T-cell (primary cell): ENCODE measurements around the gene CNTNAP2. TPM values are rescaled to one million over a fixed set of nuclear protein-coding genes. Genes with fewer than 3 reads are reported as not detected.

ENCODE experiments used
- ATAC-seq, 4 experiments: fragments of 200-7000 bp in 3 of 4; fragments of 150-1000 bp in 1 of 4; cut with Tn5 transposase; replicated peaks in 1 of 4; 1 replicate in 3 of 4; 2 replicates in 1 of 4; pipeline ENCODE4 v1.10.0; 2021; ENCODE audit warnings: moderate library complexity in 3 of 4, mild to moderate bottlenecking in 2 of 4, moderate number of reproducible peaks in 1 of 4
- CTCF ChIA-PET, 2 donors: fragments of 300-600 bp; sonication (Branson Sonifier 250); formaldehyde crosslinking; loops; one replicate each; lab custom pipeline; 2022; ENCODE audit warnings: antibody characterized with exemption in 2 of 2; lab: Charles Lee
- POLR2A ChIA-PET, 2 donors: fragments of 300-600 bp; sonication (Branson Sonifier 250); formaldehyde crosslinking; loops; one replicate each; lab custom pipeline; 2022; ENCODE audit warnings: antibody characterized with exemption in 2 of 2; lab: Charles Lee
- DNase-seq, 35 experiments: peaks; one replicate each; pipeline versions ENCODE4 v3.0.0 to v3.0.0-alpha.2; 2013 to 2023
- H3K27ac ChIP-seq: one replicate; pipeline ENCODE4 v1.5.1; 2013; ENCODE audit warnings: low read length
- H3K27me3 ChIP-seq, 2 experiments: replicated peaks in 1 of 2; 1 replicate in 1 of 2; 2 replicates in 1 of 2; pipeline versions ENCODE4 v1.6.1 to v1.7.0; 2013; ENCODE audit warnings: low read length in 1 of 2, mixed read lengths in 1 of 2; ENCODE audit not compliant: control insufficient read depth in 2 of 2, insufficient read depth in 2 of 2; ENCODE audit errors: extremely low read depth in 1 of 2
- H3K36me3 ChIP-seq, 2 donors: 1 replicate in 1 of 2; 2 replicates in 1 of 2; pipeline versions ENCODE4 v1.6.1 to v1.7.0; 2013; ENCODE audit warnings: low read length in 1 of 2; ENCODE audit not compliant: control insufficient read depth in 2 of 2, insufficient read depth in 1 of 2; ENCODE audit errors: extremely low read depth in 1 of 2
- H3K4me1 ChIP-seq, 2 experiments: 1 replicate in 1 of 2; 2 replicates in 1 of 2; pipeline versions ENCODE4 v1.6.1 to v1.7.0; 2013; ENCODE audit warnings: low read length in 2 of 2, mixed read lengths in 1 of 2; ENCODE audit not compliant: insufficient read depth in 2 of 2, control insufficient read depth in 1 of 2; ENCODE audit errors: extremely low read depth in 1 of 2
- H3K4me3 ChIP-seq, 2 donors: 1 replicate in 1 of 2; 2 replicates in 1 of 2; pipeline versions ENCODE4 v1.5.1 to v1.7.0; 2013; ENCODE audit warnings: mild to moderate bottlenecking in 2 of 2, low read length in 1 of 2, moderate library complexity in 1 of 2; ENCODE audit not compliant: control insufficient read depth in 1 of 2; ENCODE audit errors: extremely low read depth in 1 of 2
- H3K9me3 ChIP-seq: 2 replicates; pipeline ENCODE4 v1.7.0; 2013
- H3K27ac Mint-ChIP-seq, 2 donors: one replicate each; pipeline ENCODE4 v1.8.0; 2020 to 2021; ENCODE audit warnings: mild to moderate bottlenecking in 2 of 2, mixed read lengths in 2 of 2
- H3K27me3 Mint-ChIP-seq, 2 donors: one replicate each; pipeline ENCODE4 v1.8.0; 2021 to 2022; ENCODE audit warnings: mixed read lengths in 2 of 2
- H3K36me3 Mint-ChIP-seq: one replicate; pipeline ENCODE4 v1.8.0; 2021; ENCODE audit warnings: mixed read lengths
- H3K4me1 Mint-ChIP-seq, 3 donors: one replicate each; pipeline ENCODE4 v1.8.0; 2020 to 2022; ENCODE audit warnings: mixed read lengths in 3 of 3, mild to moderate bottlenecking in 1 of 3
- H3K4me3 Mint-ChIP-seq, 3 donors: one replicate each; pipeline ENCODE4 v1.8.0; 2020 to 2022; ENCODE audit warnings: mild to moderate bottlenecking in 3 of 3, mixed read lengths in 3 of 3, moderate library complexity in 3 of 3
- H3K9me3 Mint-ChIP-seq, 3 donors: one replicate each; pipeline ENCODE4 v1.8.0; 2020 to 2022; ENCODE audit warnings: mixed read lengths in 3 of 3
- WGBS: methylation state at CpG from one replicate; pipeline ENCODE4 v1.1.5; 2013; ENCODE audit warnings: missing lambda C conversion rate; ENCODE audit not compliant: insufficient coverage; 5-methylcytosine and 5-hydroxymethylcytosine counted together
- total RNA-seq, 35 experiments: library from RNA in 6 of 35; stranded (reverse) in 6 of 35; fragments of 120-200 nt in 1 of 35; gene quantifications; one replicate each; pipeline versions ENCODE4 v1.2.1 to v1.2.4 and lab custom pipeline; 2013 to 2026

The CNTNAP2 gene
- total RNA-seq, 5 donors from 2014 or later (not counting 1 experiment from before 2014, with no cell fraction given), result 0.15 to 0.72 (median 0.21) TPM

GRCh38 chr7:146544748-146545147, 428.1 kb downstream of the CNTNAP2 start:
- CTCF ChIA-PET, result no interaction called here
- Histone ChIP-seq H3K4me1 (no peaks in the 10 kb centered on the region), H3K4me3 (no peak overlapping the region), H3K27ac (no peak overlapping the region), H3K36me3 (no peaks in the 10 kb centered on the region), H3K9me3 (no peaks in the 10 kb centered on the region), H3K27me3 (no peaks in the 10 kb centered on the region)
- Mint-ChIP-seq H3K27me3 (no peaks in the 10 kb centered on the region), H3K27ac (no peak overlapping the region), H3K4me3 (no peak overlapping the region), H3K36me3 (no peaks in the 10 kb centered on the region), H3K4me1 (no peaks in the 10 kb centered on the region), H3K9me3 (peaks cover 3 to 34% (median 22%) of the 10 kb centered on the region in 3 donors)
- ATAC-seq (no peak), DNase-seq (no peak)
- 53% methylated on average over 2 of the region's 2 CpGs for WGBS
- POLR2A ChIA-PET, result no interaction called here

- ATAC-seq (no peak), DNase-seq (no peak)
- Mint-ChIP-seq H3K9me3 (peaks cover 19 to 50% (median 35%) of the 10 kb centered on the region in 3 donors), H3K4me1 (no peaks in the 10 kb centered on the region), H3K4me3 (no peak overlapping the region), H3K27me3 (no peaks in the 10 kb centered on the region), H3K36me3 (no peaks in the 10 kb centered on the region), H3K27ac (no peak overlapping the region)
- Histone ChIP-seq H3K36me3 (no peaks in the 10 kb centered on the region), H3K9me3 (no peaks in the 10 kb centered on the region), H3K27me3 (no peaks in the 10 kb centered on the region), H3K27ac (no peak overlapping the region), H3K4me3 (no peak overlapping the region), H3K4me1 (no peaks in the 10 kb centered on the region)
- WGBS, result no CpG with 5 or more reads among the region's 1 CpG
- CTCF ChIA-PET, result no interaction called here
- POLR2A ChIA-PET, result interaction anchor here in 1 of 2 donors (0.7 kb wide), 1 partner anchor 25 kb away, joined by 3 read pairs; no protein-coding TSS in a partner anchor
These were observed 432.2 kb downstream of the CNTNAP2 start for GRCh38 chr7:146548816-146549215.

GRCh38 chr7:146554556-146554955, 438.0 kb downstream of the CNTNAP2 start:
- Mint-ChIP-seq H3K27ac (no peak overlapping the region), H3K4me1 (no peaks in the 10 kb centered on the region), H3K27me3 (no peaks in the 10 kb centered on the region), H3K9me3 (peaks cover 23 to 31% (median 24%) of the 10 kb centered on the region in 3 donors), H3K36me3 (no peaks in the 10 kb centered on the region), H3K4me3 (no peak overlapping the region)
- H3K4me3 ChIP-seq, result no peak overlapping the region
- DNase-seq (no peak), ATAC-seq (no peak)
- H3K4me1 ChIP-seq, result no peaks in the 10 kb centered on the region
- H3K27ac ChIP-seq, result no peak overlapping the region
- ChIA-PET CTCF (no interaction called here), POLR2A (no interaction called here)
- no peaks in the 10 kb centered on the region for H3K9me3 ChIP-seq
- no peaks in the 10 kb centered on the region for H3K36me3 ChIP-seq
- WGBS, result 73% methylated on average over 3 of the region's 6 CpGs
- no peaks in the 10 kb centered on the region for H3K27me3 ChIP-seq

- Histone ChIP-seq H3K9me3 (no peaks in the 10 kb centered on the region), H3K27me3 (no peaks in the 10 kb centered on the region), H3K4me3 (no peak overlapping the region), H3K27ac (no peak overlapping the region), H3K4me1 (no peaks in the 10 kb centered on the region), H3K36me3 (no peaks in the 10 kb centered on the region)
- DNase-seq (no peak), ATAC-seq (no peak)
- Mint-ChIP-seq H3K4me1 (no peaks in the 10 kb centered on the region), H3K4me3 (no peak overlapping the region), H3K27me3 (no peaks in the 10 kb centered on the region), H3K9me3 (peaks cover 7 to 18% (median 8%) of the 10 kb centered on the region in 3 donors), H3K27ac (no peak overlapping the region), H3K36me3 (no peaks in the 10 kb centered on the region)
- 100% methylated on average over 1 of the region's 4 CpGs for WGBS
- POLR2A ChIA-PET, result no interaction called here
- CTCF ChIA-PET, result no interaction called here
These were observed 441.4 kb downstream of the CNTNAP2 start for GRCh38 chr7:146557971-146558469.

- H3K4me1 ChIP-seq, result no peaks in the 10 kb centered on the region
- H3K27ac ChIP-seq, result no peak overlapping the region
- ChIA-PET POLR2A (no interaction called here), CTCF (no interaction called here)
- Mint-ChIP-seq H3K4me1 (no peaks in the 10 kb centered on the region), H3K4me3 (no peak overlapping the region), H3K27ac (no peak overlapping the region), H3K27me3 (no peaks in the 10 kb centered on the region), H3K9me3 (peaks cover 0 to 10% (median 5%) of the 10 kb centered on the region in 3 donors), H3K36me3 (no peaks in the 10 kb centered on the region)
- WGBS, result no CpG with 5 or more reads among the region's 3 CpGs
- no peaks in the 10 kb centered on the region for H3K36me3 ChIP-seq
- no peak for DNase-seq
- ATAC-seq, result no peak
- H3K9me3 ChIP-seq, result no peaks in the 10 kb centered on the region
- H3K27me3 ChIP-seq, result no peaks in the 10 kb centered on the region
- H3K4me3 ChIP-seq, result no peak overlapping the region
These were observed 449.3 kb downstream of the CNTNAP2 start for GRCh38 chr7:146565872-146566271.

- CTCF ChIA-PET, result no interaction called here
These were observed 459.3 kb downstream of the CNTNAP2 start for GRCh38 chr7:146575903-146576302.

More at GRCh38 chr7:146575903-146576302, 459.3 kb downstream of the CNTNAP2 start:
- Histone ChIP-seq H3K4me3 (no peak overlapping the region), H3K27me3 (no peaks in the 10 kb centered on the region), H3K36me3 (no peaks in the 10 kb centered on the region), H3K4me1 (no peaks in the 10 kb centered on the region), H3K27ac (no peak overlapping the region), H3K9me3 (no peaks in the 10 kb centered on the region)
- H3K9me3 Mint-ChIP-seq, result peaks cover 0 to 12% (median 6%) of the 10 kb centered on the region in 3 donors
- POLR2A ChIA-PET, result no interaction called here
- DNase-seq (no peak), ATAC-seq (no peak)
- no peaks in the 10 kb centered on the region for H3K4me1 Mint-ChIP-seq
- no CpG with 5 or more reads among the region's 2 CpGs for WGBS
- no peaks in the 10 kb centered on the region for H3K27me3 Mint-ChIP-seq
- H3K4me3 Mint-ChIP-seq, result no peak overlapping the region
- H3K27ac Mint-ChIP-seq, result no peak overlapping the region
- no peaks in the 10 kb centered on the region for H3K36me3 Mint-ChIP-seq
